Calu3 (cell line): ENCODE data around the gene HSPH1. TPM values are rescaled to one million over a fixed set of nuclear protein-coding genes. Genes with fewer than 3 reads are reported as not detected.

Experiments
- BruUV-seq: library from RNA; stranded (reverse); fragments of 400-500 nt; replicated peaks from 2 replicates; lab custom pipeline; 2021; lab: Mats Ljungman, UMichigan
- CTCF ChIA-PET: fragments of 300-600 bp; sonication (Branson Sonifier 250); formaldehyde crosslinking; loops from one replicate; lab custom pipeline; 2022; ENCODE audit warnings: antibody characterized with exemption; lab: Charles Lee
- DNase-seq: peaks from one replicate; pipeline ENCODE4 v3.0.0; 2022
- H3K27ac Mint-ChIP-seq: one replicate; pipeline ENCODE4 v1.8.0; 2022; ENCODE audit warnings: mixed read lengths; ENCODE audit not compliant: unreplicated experiment
- H3K27me3 Mint-ChIP-seq: one replicate; pipeline ENCODE4 v1.8.0; 2022; ENCODE audit warnings: mixed read lengths; ENCODE audit not compliant: unreplicated experiment
- H3K36me3 Mint-ChIP-seq: one replicate; pipeline ENCODE4 v1.8.0; 2022; ENCODE audit warnings: mild to moderate bottlenecking, moderate library complexity, mixed read lengths; ENCODE audit not compliant: insufficient read depth, unreplicated experiment
- H3K4me1 Mint-ChIP-seq: one replicate; pipeline ENCODE4 v1.8.0; 2022; ENCODE audit warnings: mild to moderate bottlenecking, low read depth, mixed read lengths; ENCODE audit not compliant: unreplicated experiment
- H3K4me3 Mint-ChIP-seq: one replicate; pipeline ENCODE4 v1.8.0; 2022; ENCODE audit warnings: mild to moderate bottlenecking, low read depth, moderate library complexity, mixed read lengths; ENCODE audit not compliant: unreplicated experiment
- H3K9me3 Mint-ChIP-seq: one replicate; pipeline ENCODE4 v1.8.0; 2022; ENCODE audit warnings: low read depth, mixed read lengths; ENCODE audit not compliant: unreplicated experiment
- intact Hi-C: fragments of 100-400 bp; cut with micrococcal nuclease; formaldehyde crosslinking; loops from one replicate; pipeline ENCODE4 v1.10.0; 2022; ENCODE audit not compliant: unreplicated experiment
- total RNA-seq: library from RNA; stranded (reverse); gene quantifications from 2 replicates; pipeline ENCODE4 v1.2.3, GENCODE V29; 2022
- TF ChIP-seq, protein P1 (sequence below): fragments of 200-600 bp; IDR thresholded peaks from one replicate; pipeline ENCODE4 v1.8.0; 2022; ENCODE audit warnings: antibody characterized with exemption; ENCODE audit not compliant: unreplicated experiment

The HSPH1 gene
- total RNA-seq, 1 experiment from 2014 or later = 216 TPM

DNA sequence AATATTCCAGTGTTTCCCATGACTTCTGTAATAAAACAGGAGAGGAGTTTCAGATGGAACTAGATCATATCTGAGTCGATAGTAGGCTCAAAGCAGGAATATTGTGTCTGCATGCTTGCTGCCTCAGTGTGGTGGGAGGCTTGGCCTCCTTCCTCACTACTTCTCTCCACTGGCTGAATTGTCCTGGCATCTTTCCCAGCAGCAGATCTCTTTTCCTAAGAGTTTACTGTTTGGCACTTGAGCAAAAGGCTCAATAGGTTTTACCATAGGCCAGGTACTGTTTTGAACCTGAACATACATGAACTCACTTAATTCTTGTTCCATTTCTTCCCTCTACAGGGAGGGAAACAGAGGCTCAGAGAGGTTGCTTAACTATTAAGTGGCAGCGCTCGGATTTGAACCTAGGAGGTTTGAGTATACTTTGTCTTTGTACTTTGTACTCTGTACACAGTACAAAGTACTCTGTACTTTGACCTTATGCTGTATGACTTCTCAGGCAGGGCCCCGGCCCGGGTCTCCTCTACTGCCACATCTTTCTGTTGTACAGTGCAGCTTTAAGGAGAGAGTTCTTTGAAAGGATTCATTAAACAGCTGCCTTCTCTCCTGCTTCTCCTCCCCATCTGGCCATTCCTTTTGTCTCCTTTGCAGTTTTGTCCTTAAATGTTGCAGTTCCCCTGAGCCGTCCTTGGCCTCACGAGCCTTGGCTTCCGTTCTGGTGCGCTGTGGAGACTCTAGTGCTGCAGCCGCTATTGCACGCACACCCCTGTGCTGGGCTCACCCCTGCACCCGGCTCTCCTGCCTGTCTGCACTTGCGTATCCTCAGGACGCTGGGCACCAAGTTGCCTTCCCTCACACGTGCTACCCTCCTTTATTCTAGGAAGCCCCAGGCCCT, 46.2 kb upstream of the HSPH1 start:
- BruUV-seq = no TSS peak
- intact Hi-C loops = no loop called here
- no peaks in the 10 kb centered on the region for H3K9me3 Mint-ChIP-seq
- DNase-seq = no peak
- peaks cover 13% of the 10 kb centered on the region for H3K4me1 Mint-ChIP-seq
- no peak overlapping the region for H3K27ac Mint-ChIP-seq
- CTCF ChIA-PET = no interaction called here
- H3K27me3 Mint-ChIP-seq = no peaks in the 10 kb centered on the region
- TF ChIP-seq, protein P1, sequence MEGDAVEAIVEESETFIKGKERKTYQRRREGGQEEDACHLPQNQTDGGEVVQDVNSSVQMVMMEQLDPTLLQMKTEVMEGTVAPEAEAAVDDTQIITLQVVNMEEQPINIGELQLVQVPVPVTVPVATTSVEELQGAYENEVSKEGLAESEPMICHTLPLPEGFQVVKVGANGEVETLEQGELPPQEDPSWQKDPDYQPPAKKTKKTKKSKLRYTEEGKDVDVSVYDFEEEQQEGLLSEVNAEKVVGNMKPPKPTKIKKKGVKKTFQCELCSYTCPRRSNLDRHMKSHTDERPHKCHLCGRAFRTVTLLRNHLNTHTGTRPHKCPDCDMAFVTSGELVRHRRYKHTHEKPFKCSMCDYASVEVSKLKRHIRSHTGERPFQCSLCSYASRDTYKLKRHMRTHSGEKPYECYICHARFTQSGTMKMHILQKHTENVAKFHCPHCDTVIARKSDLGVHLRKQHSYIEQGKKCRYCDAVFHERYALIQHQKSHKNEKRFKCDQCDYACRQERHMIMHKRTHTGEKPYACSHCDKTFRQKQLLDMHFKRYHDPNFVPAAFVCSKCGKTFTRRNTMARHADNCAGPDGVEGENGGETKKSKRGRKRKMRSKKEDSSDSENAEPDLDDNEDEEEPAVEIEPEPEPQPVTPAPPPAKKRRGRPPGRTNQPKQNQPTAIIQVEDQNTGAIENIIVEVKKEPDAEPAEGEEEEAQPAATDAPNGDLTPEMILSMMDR = no peak
- H3K4me3 Mint-ChIP-seq = no peak overlapping the region
- H3K36me3 Mint-ChIP-seq = no peaks in the 10 kb centered on the region

DNA sequence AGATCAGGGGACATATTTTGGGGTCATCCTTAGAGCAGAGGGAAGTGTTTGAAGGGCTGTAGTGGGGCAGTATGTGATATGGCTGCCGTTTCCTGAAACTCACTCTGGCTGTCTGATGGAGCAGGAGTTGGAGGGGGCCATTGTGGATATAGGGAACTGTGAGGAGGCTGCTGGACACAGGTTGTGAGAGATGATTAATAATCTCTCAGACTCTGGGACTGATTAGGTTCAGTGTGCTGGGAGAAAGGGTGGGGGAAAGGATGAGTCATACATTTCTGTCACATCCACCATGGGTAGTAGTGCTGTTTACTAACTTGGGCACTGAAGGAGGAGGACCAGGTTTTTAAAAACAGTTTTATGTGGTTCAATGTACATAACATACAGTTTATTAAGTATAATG, 42.9 kb upstream of the HSPH1 start:
- no TSS peak for BruUV-seq
- Mint-ChIP-seq H3K9me3 (no peaks in the 10 kb centered on the region), H3K4me1 (peaks cover 13% of the 10 kb centered on the region), H3K27ac (peak overlapping the region; percentile 14), H3K27me3 (no peaks in the 10 kb centered on the region), H3K4me3 (no peak overlapping the region), H3K36me3 (peaks cover 13% of the 10 kb centered on the region)
- CTCF ChIA-PET = no interaction called here
- intact Hi-C loops = no loop called here
- TF ChIP-seq, protein P1 = no peak
- peak; percentile 6 for DNase-seq

- CTCF ChIA-PET = no interaction called here
- peak overlapping the region; percentile 76 for H3K4me3 Mint-ChIP-seq
- no peak for DNase-seq
- BruUV-seq = TSS peak; percentile 68
- H3K36me3 Mint-ChIP-seq = peaks cover 16% of the 10 kb centered on the region
- peaks cover 13% of the 10 kb centered on the region for H3K4me1 Mint-ChIP-seq
- TF ChIP-seq, protein P1 = no peak
- H3K27ac Mint-ChIP-seq = no peak overlapping the region
- no peaks in the 10 kb centered on the region for H3K9me3 Mint-ChIP-seq
- H3K27me3 Mint-ChIP-seq = no peaks in the 10 kb centered on the region
- intact Hi-C loops = no loop called here
These were observed 39.8 kb upstream of the HSPH1 start for GRCh38 chr13:31201341-31202031.

DNA sequence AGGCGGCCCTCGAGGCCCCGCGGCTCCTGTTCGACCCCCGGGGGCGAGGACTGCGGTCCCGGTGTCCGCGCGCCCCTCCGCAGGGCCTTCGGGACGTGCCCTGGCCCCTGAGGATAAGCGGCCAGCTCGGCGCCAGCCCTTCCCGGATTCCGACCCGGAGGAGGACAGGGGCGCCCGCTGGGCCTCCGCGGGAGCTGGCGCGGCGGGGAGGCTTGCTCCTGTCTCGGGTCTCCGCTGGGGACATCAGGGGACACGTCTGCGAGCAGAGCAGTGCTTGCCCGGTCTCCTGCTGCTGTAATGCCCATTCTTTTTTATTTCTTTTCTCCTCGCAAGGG, 38.9 kb upstream of the HSPH1 start:
- peak; percentile 46 for DNase-seq
- no TSS peak for BruUV-seq
- Mint-ChIP-seq H3K4me3 (peak overlapping the region; percentile 76), H3K9me3 (no peaks in the 10 kb centered on the region), H3K27me3 (no peaks in the 10 kb centered on the region), H3K4me1 (peaks cover 13% of the 10 kb centered on the region), H3K36me3 (peaks cover 16% of the 10 kb centered on the region), H3K27ac (no peak overlapping the region)
- CTCF ChIA-PET = no interaction called here
- intact Hi-C loops = no loop called here
- TF ChIP-seq, protein P1 = no peak
